ENCODE results near the gene ZMYND10. TPM values are rescaled to one million over a fixed set of nuclear protein-coding genes. Genes with fewer than 3 reads are reported as not detected.

ZMYND10 gene
- total RNA-seq: 0.41 to 2.0 TPM (median 1.1 TPM) in 3 replicates
- long read RNA-seq: 0 reads

GRCh38 chr3:50345586-50346234 is at the start of gene ZMYND10:
ZMYND10 (minus strand) TSS chr3:50345732; CDS start chr3:50345579, 153 bp downstream.
- Mint-ChIP-seq H3K27me3 (ENCODE audit: low read depth) (no peaks in the 10 kb centered on the region), H3K9me3 (ENCODE audit: low read depth) (no peaks in the 10 kb centered on the region), H3K36me3 (ENCODE audit: low read depth) (peaks cover 1% of the 10 kb centered on the region), H3K4me3 (ENCODE audit: unreplicated experiment) (peak within 1 kb of the TSS; percentile 67), H3K4me1 (ENCODE audit: low read depth) (peaks cover 25% of the 10 kb centered on the region), H3K27ac (ENCODE audit: unreplicated experiment) (peak within 1 kb of the TSS; percentile 22)
- no peak for DNase-seq (ENCODE audit: low spot score)
- TF ChIP-seq CTCF (IDR thresholded peaks at IDR 0.05): no peak

- H3K27ac Mint-ChIP-seq (ENCODE audit: unreplicated experiment): no peak overlapping the region
- TF ChIP-seq CTCF (IDR thresholded peaks at IDR 0.05): no peak
- H3K9me3 Mint-ChIP-seq (ENCODE audit: low read depth): no peaks in the 10 kb centered on the region
- no peak for DNase-seq (ENCODE audit: low spot score)
- no peaks in the 10 kb centered on the region for H3K36me3 Mint-ChIP-seq (ENCODE audit: low read depth)
- peaks cover 6% of the 10 kb centered on the region for H3K4me1 Mint-ChIP-seq (ENCODE audit: low read depth)
- H3K27me3 Mint-ChIP-seq (ENCODE audit: low read depth): no peaks in the 10 kb centered on the region
- no peak overlapping the region for H3K4me3 Mint-ChIP-seq (ENCODE audit: unreplicated experiment)
These were observed 47.5 kb upstream of the ZMYND10 start for GRCh38 chr3:50393061-50393460.

- H3K9me3 Mint-ChIP-seq (ENCODE audit: low read depth): no peaks in the 10 kb centered on the region
- TF ChIP-seq CTCF (IDR thresholded peaks at IDR 0.05): no peak
- no peaks in the 10 kb centered on the region for H3K36me3 Mint-ChIP-seq (ENCODE audit: low read depth)
- no peak overlapping the region for H3K4me3 Mint-ChIP-seq (ENCODE audit: unreplicated experiment)
- no peak overlapping the region for H3K27ac Mint-ChIP-seq (ENCODE audit: unreplicated experiment)
- H3K27me3 Mint-ChIP-seq (ENCODE audit: low read depth): no peaks in the 10 kb centered on the region
- H3K4me1 Mint-ChIP-seq (ENCODE audit: low read depth): peaks cover 6% of the 10 kb centered on the region
- DNase-seq (ENCODE audit: low spot score): no peak
These were observed 46.7 kb upstream of the ZMYND10 start for GRCh38 chr3:50392101-50392715.

GRCh38 chr3:50390508-50391224 is 45.1 kb upstream of the ZMYND10 start:
- Mint-ChIP-seq H3K27me3 (ENCODE audit: low read depth) (no peaks in the 10 kb centered on the region), H3K4me1 (ENCODE audit: low read depth) (peaks cover 6% of the 10 kb centered on the region), H3K27ac (ENCODE audit: unreplicated experiment) (no peak overlapping the region), H3K9me3 (ENCODE audit: low read depth) (no peaks in the 10 kb centered on the region), H3K36me3 (ENCODE audit: low read depth) (no peaks in the 10 kb centered on the region), H3K4me3 (ENCODE audit: unreplicated experiment) (no peak overlapping the region)
- no peak for TF ChIP-seq CTCF (IDR thresholded peaks at IDR 0.05)
- no peak for DNase-seq (ENCODE audit: low spot score)

- no peaks in the 10 kb centered on the region for H3K9me3 Mint-ChIP-seq (ENCODE audit: low read depth)
- no peaks in the 10 kb centered on the region for H3K36me3 Mint-ChIP-seq (ENCODE audit: low read depth)
- peaks cover 6% of the 10 kb centered on the region for H3K4me1 Mint-ChIP-seq (ENCODE audit: low read depth)
- no peak for TF ChIP-seq CTCF (IDR thresholded peaks at IDR 0.05)
- no peak for DNase-seq (ENCODE audit: low spot score)
- H3K27me3 Mint-ChIP-seq (ENCODE audit: low read depth): no peaks in the 10 kb centered on the region
- no peak overlapping the region for H3K27ac Mint-ChIP-seq (ENCODE audit: unreplicated experiment)
- H3K4me3 Mint-ChIP-seq (ENCODE audit: unreplicated experiment): no peak overlapping the region
These were observed 43.9 kb upstream of the ZMYND10 start for GRCh38 chr3:50389414-50389767.

Data from chondrocyte (in vitro differentiated cells).